Right atrium auricular region (tissue), 2 donors: Measurements from ENCODE around the gene GGNBP2. TPM values are rescaled to one million over a fixed set of nuclear protein-coding genes. Genes with fewer than 3 reads are reported as not detected.

Experiments used
- DNase-seq: peaks from one replicate; pipeline ENCODE4 v3.0.0-alpha.2; 2019; ENCODE audit warnings: low spot score
- H3K27ac ChIP-seq, 2 donors: fragments of 200-600 bp; sonication (generic); 1 replicate in 1 of 2; 2 replicates in 1 of 2; pipeline ENCODE4 v1.5.1; 2016 to 2019
- H3K27me3 ChIP-seq, 2 donors: fragments of 200-600 bp; sonication (generic); one replicate each; pipeline versions ENCODE4 v1.5.1 to v1.6.0; 2017 to 2019
- H3K36me3 ChIP-seq: fragments of 200-600 bp; sonication (generic); one replicate; pipeline ENCODE4 v1.5.1; 2016
- H3K4me1 ChIP-seq, 2 donors: fragments of 200-600 bp; sonication (generic); one replicate each; pipeline versions ENCODE4 v1.5.1 to v1.6.0; 2017 to 2019
- H3K4me3 ChIP-seq, 2 donors: fragments of 200-600 bp; sonication (generic); 1 replicate in 1 of 2; 2 replicates in 1 of 2; pipeline ENCODE4 v1.5.1; 2017 to 2019; ENCODE audit warnings: mild to moderate bottlenecking in 1 of 2, moderate library complexity in 1 of 2
- H3K9me3 ChIP-seq, 2 donors: fragments of 200-600 bp; sonication (generic); one replicate each; pipeline ENCODE4 v1.5.1; 2019
- total RNA-seq, 2 donors: library from RNA; depleted of rRNA; stranded (reverse); fragments of >200 nt; gene quantifications; one replicate each; pipeline ENCODE4 v1.1.0, GENCODE V29; 2016
- TF ChIP-seq, protein P1 (sequence below), 2 donors: fragments of 200-600 bp; sonication (generic); IDR thresholded peaks; one replicate each; pipeline ENCODE4 v1.5.1; 2019; ENCODE audit warnings: antibody characterized with exemption in 2 of 2

GGNBP2 gene
- total RNA-seq, 2 donors from 2014 or later, result 26.7 to 30.1 TPM

DNA sequence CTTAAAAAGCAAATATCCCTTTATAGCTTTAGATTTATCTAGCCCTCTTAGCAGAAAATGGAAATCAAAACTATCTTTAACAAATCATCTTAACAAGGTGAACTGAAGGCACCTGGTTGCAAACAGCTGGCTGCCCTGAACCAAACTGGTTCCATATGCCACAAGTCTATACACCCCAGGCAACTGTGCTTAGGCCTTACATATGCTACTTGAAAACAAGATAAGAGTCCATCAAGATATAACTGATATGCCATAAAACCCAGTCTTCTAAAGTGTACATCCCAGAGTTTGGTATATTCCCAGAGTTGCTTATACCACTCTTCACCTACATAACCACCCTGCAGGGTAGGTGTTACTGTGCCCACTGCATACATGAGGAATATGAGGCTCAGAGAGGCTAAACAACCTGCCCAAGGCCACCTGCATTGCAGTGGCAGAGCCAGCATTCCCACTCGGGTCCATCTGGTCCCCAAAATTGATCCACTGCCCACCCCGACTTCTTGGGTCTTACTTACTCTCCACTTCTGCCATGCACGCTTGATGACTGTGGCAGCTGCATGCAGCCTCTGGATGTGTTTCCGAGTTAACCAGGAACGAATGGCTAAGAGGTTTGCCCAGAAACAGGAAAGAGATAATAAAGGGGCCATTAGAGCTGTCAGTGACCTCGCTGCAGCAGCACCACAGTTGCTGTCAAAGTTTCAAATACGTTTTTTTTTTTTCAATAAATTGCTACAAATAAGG lies 46.0 kb upstream of the GGNBP2 start:
- Histone ChIP-seq H3K27ac (no peak overlapping the region), H3K27me3 (no peaks in the 10 kb centered on the region), H3K4me1 (no peaks in the 10 kb centered on the region), H3K9me3 (no peaks in the 10 kb centered on the region), H3K36me3 (peaks cover 56% of the 10 kb centered on the region), H3K4me3 (no peak overlapping the region)
- no peak for DNase-seq
- TF ChIP-seq, protein P1, sequence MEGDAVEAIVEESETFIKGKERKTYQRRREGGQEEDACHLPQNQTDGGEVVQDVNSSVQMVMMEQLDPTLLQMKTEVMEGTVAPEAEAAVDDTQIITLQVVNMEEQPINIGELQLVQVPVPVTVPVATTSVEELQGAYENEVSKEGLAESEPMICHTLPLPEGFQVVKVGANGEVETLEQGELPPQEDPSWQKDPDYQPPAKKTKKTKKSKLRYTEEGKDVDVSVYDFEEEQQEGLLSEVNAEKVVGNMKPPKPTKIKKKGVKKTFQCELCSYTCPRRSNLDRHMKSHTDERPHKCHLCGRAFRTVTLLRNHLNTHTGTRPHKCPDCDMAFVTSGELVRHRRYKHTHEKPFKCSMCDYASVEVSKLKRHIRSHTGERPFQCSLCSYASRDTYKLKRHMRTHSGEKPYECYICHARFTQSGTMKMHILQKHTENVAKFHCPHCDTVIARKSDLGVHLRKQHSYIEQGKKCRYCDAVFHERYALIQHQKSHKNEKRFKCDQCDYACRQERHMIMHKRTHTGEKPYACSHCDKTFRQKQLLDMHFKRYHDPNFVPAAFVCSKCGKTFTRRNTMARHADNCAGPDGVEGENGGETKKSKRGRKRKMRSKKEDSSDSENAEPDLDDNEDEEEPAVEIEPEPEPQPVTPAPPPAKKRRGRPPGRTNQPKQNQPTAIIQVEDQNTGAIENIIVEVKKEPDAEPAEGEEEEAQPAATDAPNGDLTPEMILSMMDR (IDR thresholded peaks at IDR 0.05), result no peak

DNA sequence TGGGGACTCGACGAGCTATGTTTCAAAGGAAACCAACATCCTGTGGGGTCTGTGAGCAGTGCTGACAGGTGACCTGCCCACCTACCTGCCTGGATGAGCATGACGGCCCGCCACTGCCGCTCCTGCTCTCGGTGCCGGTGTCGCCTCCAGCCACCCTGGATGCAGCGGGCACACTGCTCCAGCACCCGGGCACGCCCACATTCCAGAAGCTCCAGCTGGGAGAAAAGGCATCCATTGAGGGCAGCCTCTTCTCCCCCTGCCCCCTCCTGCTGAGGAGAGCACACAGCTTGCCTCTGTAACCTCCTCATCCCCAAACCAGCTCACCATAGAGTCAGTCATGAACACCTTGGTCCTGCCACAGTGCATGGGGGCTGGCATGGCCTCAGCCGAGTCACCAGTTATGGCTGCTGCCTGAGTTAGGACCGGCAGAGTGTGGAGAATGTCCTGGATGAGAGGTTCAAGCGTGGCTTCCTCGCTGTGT lies 43.9 kb upstream of the GGNBP2 start:
- DNase-seq, result no peak

DNA sequence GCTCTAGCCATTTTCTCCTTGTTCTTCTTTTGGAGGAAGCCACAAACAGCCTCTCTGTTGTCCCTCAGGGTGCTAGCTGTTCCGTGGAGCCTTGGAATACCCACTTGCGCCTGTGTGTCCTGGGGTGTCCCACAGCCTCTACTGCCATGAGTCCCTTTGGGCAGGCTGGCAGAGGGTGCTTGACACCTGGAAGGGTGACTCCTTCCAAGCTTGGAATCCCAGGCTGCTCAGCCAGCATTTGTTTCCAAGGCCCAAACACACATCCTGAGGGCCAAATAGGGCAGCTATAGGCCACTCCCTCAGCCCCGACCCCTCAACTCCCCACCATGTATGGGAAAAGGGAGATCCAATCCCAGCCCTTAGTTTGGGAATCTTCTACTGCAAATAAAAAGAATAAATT lies 43.4 kb upstream of the GGNBP2 start:
- peaks cover 52% of the 10 kb centered on the region for H3K36me3 ChIP-seq
- no peak overlapping the region for H3K4me3 ChIP-seq
- H3K27ac ChIP-seq, result no peak overlapping the region
- H3K27me3 ChIP-seq, result no peaks in the 10 kb centered on the region
- no peak for DNase-seq
- no peaks in the 10 kb centered on the region for H3K4me1 ChIP-seq
- H3K9me3 ChIP-seq, result no peaks in the 10 kb centered on the region
- TF ChIP-seq, protein P1 (IDR thresholded peaks at IDR 0.05), result no peak

More for the DNA sequence above, 43.9 kb upstream of the GGNBP2 start:
- Histone ChIP-seq H3K9me3 (no peaks in the 10 kb centered on the region), H3K4me3 (no peak overlapping the region), H3K4me1 (no peaks in the 10 kb centered on the region), H3K36me3 (peaks cover 52% of the 10 kb centered on the region), H3K27me3 (no peaks in the 10 kb centered on the region), H3K27ac (no peak overlapping the region)
- TF ChIP-seq, protein P1 (IDR thresholded peaks at IDR 0.05), result no peak

DNA sequence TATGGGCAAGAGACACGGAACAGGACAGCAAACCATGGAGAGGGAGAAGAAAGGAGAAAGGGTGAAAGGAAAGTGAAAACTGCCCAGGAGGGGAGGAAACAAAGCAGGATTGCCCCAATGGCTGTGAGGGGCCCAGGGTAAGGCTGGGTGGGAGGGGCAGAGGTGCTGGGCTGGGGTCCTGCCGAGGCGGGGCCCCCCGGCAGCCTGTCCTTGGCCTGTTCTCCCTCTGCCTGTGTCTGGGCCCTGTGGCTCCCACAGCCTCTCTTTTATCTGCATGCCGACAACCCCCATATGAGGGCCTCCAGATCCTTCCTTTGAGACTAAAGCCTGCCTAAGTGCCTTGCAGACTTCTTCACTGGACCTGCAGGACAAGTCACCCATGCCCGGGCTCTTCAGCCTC lies 42.8 kb upstream of the GGNBP2 start:
- H3K4me3 ChIP-seq, result no peak overlapping the region
- H3K4me1 ChIP-seq, result no peaks in the 10 kb centered on the region
- no peak for DNase-seq
- no peak overlapping the region for H3K27ac ChIP-seq
- TF ChIP-seq, protein P1 (IDR thresholded peaks at IDR 0.05), result no peak
- no peaks in the 10 kb centered on the region for H3K27me3 ChIP-seq
- H3K36me3 ChIP-seq, result peaks cover 46% of the 10 kb centered on the region
- no peaks in the 10 kb centered on the region for H3K9me3 ChIP-seq

DNA sequence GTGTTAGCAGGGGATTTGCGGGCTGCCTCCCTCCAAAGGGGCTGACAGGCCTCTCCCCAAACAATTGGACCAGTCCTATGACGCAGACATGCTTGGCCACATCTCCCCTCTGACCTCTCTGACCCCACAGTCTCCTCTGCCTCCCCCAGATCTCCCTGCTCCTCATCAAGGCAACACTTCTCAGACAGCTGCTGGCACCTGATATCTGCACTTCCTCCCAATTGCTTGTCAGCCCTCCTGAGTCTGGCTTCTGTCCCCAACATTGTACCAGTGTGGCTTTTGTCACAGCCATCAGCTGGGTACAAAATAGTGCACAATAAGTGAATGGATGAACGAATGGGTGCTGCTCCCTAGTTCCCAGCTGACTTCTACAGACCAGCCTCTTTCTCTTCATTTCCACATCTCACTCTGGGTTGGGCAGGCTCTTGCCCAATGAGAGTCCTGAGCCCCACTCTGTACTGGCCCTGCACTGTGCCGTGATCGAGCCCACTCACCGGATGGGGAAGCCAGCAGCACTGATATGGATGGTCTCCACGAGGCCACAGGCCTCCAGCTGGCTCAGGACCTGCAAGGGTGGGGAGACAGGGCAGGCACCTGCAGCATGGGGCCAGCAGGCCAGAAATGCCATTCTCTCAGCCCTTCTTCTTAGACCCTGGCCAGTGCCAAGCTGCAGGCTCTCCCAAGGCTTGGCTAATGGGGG lies 41.1 kb upstream of the GGNBP2 start:
- TF ChIP-seq, protein P1 (IDR thresholded peaks at IDR 0.05), result no peak
- Histone ChIP-seq H3K27me3 (no peaks in the 10 kb centered on the region), H3K36me3 (peaks cover 32% of the 10 kb centered on the region), H3K4me1 (no peaks in the 10 kb centered on the region), H3K27ac (no peak overlapping the region), H3K9me3 (no peaks in the 10 kb centered on the region), H3K4me3 (no peak overlapping the region)
- DNase-seq, result no peak
